ENCODE data around the gene GSS.

DNA sequence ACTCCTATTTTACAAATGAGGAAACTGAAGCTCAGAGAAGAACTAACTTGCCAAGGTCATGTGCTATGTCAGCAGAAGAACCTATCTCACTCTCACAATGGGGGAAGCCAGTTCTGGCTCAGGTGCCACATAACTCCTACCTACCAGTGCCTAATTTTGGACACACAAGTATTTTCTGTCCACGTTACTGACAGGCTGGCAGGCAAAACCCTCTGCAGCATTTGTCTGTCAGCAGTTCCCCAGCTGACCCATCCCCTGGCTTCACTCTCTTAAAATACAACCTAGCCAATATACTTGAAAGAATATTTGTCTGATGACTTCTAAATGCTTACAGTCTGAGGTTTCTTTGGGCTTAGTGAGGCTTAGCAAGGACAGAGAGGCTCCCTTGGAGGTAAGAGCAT is 15.5 kb downstream of the GSS start:
- TF ChIP-seq POLR2A (IDR thresholded peaks at IDR 0.05), result no peak
- TF ChIP-seq, protein P1, sequence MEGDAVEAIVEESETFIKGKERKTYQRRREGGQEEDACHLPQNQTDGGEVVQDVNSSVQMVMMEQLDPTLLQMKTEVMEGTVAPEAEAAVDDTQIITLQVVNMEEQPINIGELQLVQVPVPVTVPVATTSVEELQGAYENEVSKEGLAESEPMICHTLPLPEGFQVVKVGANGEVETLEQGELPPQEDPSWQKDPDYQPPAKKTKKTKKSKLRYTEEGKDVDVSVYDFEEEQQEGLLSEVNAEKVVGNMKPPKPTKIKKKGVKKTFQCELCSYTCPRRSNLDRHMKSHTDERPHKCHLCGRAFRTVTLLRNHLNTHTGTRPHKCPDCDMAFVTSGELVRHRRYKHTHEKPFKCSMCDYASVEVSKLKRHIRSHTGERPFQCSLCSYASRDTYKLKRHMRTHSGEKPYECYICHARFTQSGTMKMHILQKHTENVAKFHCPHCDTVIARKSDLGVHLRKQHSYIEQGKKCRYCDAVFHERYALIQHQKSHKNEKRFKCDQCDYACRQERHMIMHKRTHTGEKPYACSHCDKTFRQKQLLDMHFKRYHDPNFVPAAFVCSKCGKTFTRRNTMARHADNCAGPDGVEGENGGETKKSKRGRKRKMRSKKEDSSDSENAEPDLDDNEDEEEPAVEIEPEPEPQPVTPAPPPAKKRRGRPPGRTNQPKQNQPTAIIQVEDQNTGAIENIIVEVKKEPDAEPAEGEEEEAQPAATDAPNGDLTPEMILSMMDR (IDR thresholded peaks at IDR 0.05), result no peak
